GM12801 (cell line): ENCODE data around the gene SLC6A3.

Experiments
- CTCF ChIP-seq: IDR thresholded peaks from one replicate; pipeline ENCODE4 v1.5.1; 2011; ENCODE audit warnings: control low read depth; ENCODE audit not compliant: insufficient read length; ENCODE audit errors: extremely low read depth

The SLC6A3 gene

GRCh38 chr5:1351156-1351555 lies 94.1 kb downstream of the SLC6A3 start:
- TF ChIP-seq CTCF, result no peak

- TF ChIP-seq CTCF, result no peak
Observed at GRCh38 chr5:1349246-1349645, 96.0 kb downstream of the SLC6A3 start.

GRCh38 chr5:1348986-1349245 lies 96.3 kb downstream of the SLC6A3 start:
- no peak for TF ChIP-seq CTCF

GRCh38 chr5:1347571-1347970 lies 97.7 kb downstream of the SLC6A3 start:
- no peak for TF ChIP-seq CTCF

GRCh38 chr5:1346627-1347440 lies 98.4 kb downstream of the SLC6A3 start:
- no peak for TF ChIP-seq CTCF

- no peak for TF ChIP-seq CTCF
Observed at GRCh38 chr5:1345876-1346626, 99.2 kb downstream of the SLC6A3 start.

GRCh38 chr5:1344975-1345838 lies 100.0 kb downstream of the SLC6A3 start, which contains the start of gene CLPTM1L:
Gene CLPTM1L (minus strand): TSS chr5:1345099. CDS start chr5:1344841, 258 bp downstream.
- TF ChIP-seq CTCF, result no peak
